Endothelial cell of umbilical vein (primary cell): ENCODE results near the gene CERK.

Experiments used
- MYC ChIP-seq: IDR thresholded peaks from one replicate; pipeline ENCODE4 v1.6.1; 2011; ENCODE audit warnings: mild to moderate bottlenecking, low read depth, low read length
- POLR2A ChIP-seq: IDR thresholded peaks from 2 replicates; pipeline ENCODE4 v1.6.1; 2012; ENCODE audit warnings: low read depth, mild to moderate bottlenecking, control low read depth, low read length
- POLR2AphosphoS5 ChIP-seq: IDR thresholded peaks from 2 replicates; pipeline ENCODE4 v1.6.1; 2012; ENCODE audit warnings: low read depth, mild to moderate bottlenecking, control low read depth, low read length, moderate library complexity; ENCODE audit not compliant: insufficient read depth
- TF ChIP-seq, protein P1 (sequence below), 2 donors: IDR thresholded peaks; 1 replicate in 1 of 2; 2 replicates in 1 of 2; pipeline ENCODE4 v1.5.1; 2011; ENCODE audit warnings: low read length in 2 of 2, mild to moderate bottlenecking in 2 of 2, moderate library complexity in 2 of 2, control low read depth in 1 of 2, inconsistent platforms in 1 of 2, low read depth in 1 of 2; ENCODE audit not compliant: insufficient read depth in 1 of 2; ENCODE audit errors: extremely low read depth in 1 of 2

DNA sequence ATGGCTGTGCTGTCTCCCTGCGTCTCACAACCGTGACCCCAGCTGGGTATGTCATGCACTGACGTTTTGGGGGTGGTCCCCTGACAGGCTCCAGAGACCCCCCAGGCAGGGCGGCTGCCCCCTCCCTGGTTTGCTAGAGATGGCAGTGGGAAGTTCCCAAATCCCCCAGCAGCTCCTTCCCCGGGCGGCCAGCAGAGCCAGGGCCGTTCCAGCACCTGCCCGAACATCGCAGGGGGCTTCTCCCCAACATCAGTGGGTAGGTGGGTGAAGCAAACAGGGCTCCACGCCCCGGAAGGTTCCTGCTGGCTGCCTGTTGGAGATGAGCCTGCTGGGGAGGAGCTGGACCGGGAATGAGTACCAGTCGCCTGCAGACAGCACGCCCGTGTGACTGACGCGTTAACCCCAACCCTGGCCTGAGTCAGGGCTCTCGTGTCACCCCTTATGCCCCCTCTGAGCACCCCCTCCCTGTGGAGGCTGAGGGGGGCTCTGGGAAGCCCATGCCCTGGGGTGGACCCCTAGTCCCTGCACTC is 72.2 kb downstream of the CERK start:
- TF ChIP-seq POLR2A (no peak), POLR2AphosphoS5 (no peak), MYC (no peak)
- TF ChIP-seq, protein P1, sequence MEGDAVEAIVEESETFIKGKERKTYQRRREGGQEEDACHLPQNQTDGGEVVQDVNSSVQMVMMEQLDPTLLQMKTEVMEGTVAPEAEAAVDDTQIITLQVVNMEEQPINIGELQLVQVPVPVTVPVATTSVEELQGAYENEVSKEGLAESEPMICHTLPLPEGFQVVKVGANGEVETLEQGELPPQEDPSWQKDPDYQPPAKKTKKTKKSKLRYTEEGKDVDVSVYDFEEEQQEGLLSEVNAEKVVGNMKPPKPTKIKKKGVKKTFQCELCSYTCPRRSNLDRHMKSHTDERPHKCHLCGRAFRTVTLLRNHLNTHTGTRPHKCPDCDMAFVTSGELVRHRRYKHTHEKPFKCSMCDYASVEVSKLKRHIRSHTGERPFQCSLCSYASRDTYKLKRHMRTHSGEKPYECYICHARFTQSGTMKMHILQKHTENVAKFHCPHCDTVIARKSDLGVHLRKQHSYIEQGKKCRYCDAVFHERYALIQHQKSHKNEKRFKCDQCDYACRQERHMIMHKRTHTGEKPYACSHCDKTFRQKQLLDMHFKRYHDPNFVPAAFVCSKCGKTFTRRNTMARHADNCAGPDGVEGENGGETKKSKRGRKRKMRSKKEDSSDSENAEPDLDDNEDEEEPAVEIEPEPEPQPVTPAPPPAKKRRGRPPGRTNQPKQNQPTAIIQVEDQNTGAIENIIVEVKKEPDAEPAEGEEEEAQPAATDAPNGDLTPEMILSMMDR (IDR thresholded peaks at IDR 0.05; ENCODE audit: extremely low read depth in 1 of 2, insufficient read depth in 1 of 2, low read depth in 1 of 2, low read length in 2 of 2) = no peak
